GM19351 (cell line): ENCODE data around the gene TIGD2.

ENCODE experiments used
- ATAC-seq: cut with Tn5 transposase; IDR thresholded peaks from one replicate; pipeline ENCODE4 v1.9.1; 2021; ENCODE audit warnings: mild to moderate bottlenecking, moderate library complexity; ENCODE audit not compliant: unreplicated experiment

Gene TIGD2

DNA sequence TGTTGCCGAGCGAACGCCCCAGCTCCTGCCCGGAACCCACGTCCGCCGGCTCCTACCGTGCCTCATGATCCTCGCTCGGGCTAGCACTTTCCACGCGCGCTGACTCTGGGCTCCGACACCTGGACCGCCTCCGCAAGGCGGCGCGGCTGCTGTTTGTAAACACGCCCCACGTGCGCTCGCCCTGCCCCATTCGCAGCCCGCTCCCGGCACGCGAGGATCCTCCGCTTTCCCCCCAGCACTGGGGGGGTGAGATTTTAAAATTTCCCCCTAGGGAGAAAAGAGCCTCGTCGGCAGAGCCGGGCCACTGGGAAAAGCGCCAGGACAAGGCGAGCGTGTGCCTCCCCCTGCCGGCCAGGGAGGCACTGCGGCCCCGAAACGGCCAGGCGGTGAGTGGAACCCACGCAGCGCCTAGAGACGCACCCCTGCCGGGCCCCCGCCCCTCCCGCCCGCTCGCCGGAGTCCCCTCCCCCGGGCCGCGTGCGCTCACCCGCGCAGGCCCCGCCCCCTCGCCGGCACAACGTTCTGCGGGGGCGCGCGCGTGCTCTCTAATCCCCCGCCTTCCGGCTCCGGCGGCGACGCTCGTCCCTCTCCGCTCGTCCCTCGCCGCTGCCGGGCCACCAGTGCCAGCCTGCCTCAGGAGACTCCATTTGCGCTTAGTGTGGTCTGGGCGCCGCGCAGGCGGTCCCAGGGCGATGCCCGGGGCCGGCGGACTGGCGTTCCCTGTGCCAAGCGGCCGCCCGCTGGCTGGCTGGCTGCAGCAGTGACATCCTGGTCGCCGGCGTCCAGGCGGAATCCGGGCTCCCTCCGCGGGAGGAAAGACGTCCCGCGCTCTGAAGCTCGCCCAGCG lies at the start of gene TIGD2:
TSS of gene TIGD2 (plus strand) at position 548 of the 847 bp plus-strand sequence. CDS start 1,442 bp downstream, outside the sequence.
- peak; percentile 83 for ATAC-seq

DNA sequence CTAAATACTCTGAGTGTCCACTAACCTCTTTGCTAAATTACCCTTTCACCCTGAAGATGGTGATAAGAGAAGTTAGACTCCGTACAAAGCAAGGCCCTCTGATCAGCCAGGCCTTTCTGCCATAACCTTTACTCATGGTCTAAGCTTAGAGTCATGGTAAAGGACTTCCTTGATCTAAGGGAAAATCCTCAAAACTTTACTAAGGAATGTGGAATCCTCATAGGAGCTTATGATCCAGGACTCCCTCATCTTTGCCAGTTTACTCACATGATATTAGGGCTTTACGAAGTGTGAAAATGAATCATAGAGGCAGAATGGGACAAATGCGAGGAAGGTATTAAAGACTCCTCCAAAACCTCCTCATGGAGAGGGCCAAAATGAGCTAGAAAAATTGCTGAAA lies 46.5 kb upstream of the TIGD2 start:
- ATAC-seq = no peak

DNA sequence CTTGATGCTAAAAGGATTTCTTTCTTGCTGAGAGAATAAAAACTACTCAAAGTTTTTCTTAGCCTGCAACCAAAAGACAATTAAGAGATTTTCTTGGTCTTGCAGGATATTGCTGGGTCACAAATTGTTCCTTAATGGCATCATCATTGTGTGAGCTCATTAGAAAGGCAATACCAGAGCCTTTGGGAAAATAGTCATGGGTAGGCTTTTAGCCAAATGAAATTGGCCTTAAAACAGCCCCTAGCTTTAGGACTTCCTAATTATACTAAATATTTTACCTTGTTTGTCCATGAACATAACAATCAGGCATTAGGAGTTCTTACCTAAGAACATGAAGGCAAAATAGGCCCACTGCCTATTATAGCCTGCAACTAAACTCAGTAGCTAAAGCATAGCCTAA lies 43.9 kb upstream of the TIGD2 start:
- no peak for ATAC-seq

DNA sequence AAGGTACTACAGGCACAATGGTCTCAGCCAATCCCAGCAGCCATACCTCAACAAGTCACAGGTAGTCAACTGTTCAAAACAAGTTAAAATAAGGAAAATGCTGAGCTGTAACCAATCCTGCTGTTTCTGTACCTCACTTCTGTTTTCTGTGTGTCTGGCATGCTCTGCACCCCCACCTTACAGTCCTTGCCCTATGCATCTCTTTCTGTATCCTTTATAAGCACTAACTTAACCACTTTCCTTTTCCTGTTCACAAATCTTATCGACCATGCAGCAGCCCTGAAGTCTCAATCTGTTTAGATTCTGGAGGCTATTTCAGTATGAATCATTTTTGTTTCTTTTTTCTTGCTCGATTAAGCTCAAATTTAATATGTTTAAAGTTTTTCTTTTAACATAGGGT lies 41.9 kb upstream of the TIGD2 start:
- peak; percentile 87 for ATAC-seq

- ATAC-seq = peak; percentile 46
These were observed 41.3 kb upstream of the TIGD2 start for GRCh38 chr4:89070041-89070440.

DNA sequence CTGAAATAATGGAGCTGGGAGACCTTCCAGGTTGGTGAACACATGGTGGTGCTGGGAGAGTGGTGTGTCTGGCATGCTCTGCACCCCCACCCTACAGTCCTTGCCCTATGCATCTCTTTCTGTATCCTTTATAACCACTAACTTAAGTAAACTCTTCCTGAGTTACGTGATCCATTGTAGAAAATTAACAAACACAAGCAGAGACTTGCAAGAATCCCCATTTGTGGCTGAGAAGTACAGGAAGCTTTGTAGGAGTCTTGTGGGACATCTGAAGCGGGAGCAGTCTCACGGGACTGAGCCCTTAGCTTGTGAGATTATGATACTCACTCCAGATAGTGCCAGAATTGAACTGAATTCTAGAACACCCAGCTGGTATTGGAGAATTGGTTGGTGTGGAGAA lies 40.0 kb upstream of the TIGD2 start:
- no peak for ATAC-seq

GRCh38 chr4:89072921-89073320 lies 38.4 kb upstream of the TIGD2 start:
- no peak for ATAC-seq

DNA sequence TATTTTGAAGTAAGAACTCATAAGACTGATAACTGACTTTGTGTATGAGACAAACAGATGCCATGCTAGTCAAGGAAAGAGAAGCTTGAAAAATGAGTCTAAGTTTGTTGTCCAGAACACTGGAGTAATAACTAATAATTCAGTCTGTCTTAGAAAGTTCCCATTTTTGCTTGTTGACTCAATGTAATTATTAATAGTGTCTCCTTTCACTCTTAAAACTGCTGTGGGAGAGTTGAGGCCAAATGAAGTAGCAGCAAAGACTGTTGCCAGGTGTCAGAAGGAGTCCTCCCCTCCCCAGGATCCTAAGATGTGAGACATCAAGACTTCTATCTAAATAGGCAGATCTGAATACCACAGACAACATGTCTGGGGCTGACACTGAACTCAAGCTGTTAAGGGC lies 33.6 kb upstream of the TIGD2 start:
- no peak for ATAC-seq

- no peak for ATAC-seq
These were observed 33.0 kb upstream of the TIGD2 start for GRCh38 chr4:89078300-89078699.

DNA sequence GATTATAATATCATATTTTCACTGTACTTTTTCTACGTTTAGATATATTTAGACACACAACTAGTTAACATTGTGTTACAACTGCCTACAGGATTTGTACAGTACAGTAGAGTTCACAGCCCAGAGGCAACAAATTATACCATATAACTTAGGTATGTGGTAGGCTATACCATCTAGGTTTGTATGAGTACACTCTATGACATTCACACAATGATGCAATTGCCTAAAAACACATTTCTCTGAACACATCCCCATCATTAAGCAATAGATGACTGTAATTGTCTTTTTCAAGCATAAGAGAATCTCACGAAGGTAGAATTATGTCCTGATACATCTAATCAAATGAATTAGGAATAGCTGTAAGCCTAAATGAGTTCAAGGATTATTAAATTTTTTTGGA lies 12.3 kb upstream of the TIGD2 start:
- ATAC-seq = no peak

GRCh38 chr4:89099471-89099870 lies 11.9 kb upstream of the TIGD2 start:
- no peak for ATAC-seq

GRCh38 chr4:89100853-89101252 lies 10.5 kb upstream of the TIGD2 start:
- ATAC-seq = no peak

- ATAC-seq = peak; percentile 94
These were observed 9.8 kb upstream of the TIGD2 start for GRCh38 chr4:89101256-89102161.

DNA sequence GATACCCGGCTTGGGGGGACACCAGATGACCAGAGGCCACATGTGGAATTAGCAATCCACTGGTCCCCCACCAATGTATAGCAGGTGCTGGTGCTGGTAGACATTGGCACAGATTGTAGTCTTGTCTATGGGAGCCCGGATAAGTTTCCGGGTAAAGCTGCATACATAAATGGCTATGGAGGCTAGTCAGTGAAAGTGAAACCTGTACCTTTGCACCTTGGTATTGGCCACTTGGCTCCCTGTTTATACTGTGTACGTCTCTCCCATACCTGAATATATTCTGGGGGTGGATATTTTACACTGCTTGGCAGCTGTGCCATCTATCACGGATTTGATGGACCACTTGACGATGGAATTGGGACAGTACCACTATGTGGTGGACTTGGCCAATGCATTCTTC lies 5.6 kb upstream of the TIGD2 start:
- ATAC-seq = no peak

DNA sequence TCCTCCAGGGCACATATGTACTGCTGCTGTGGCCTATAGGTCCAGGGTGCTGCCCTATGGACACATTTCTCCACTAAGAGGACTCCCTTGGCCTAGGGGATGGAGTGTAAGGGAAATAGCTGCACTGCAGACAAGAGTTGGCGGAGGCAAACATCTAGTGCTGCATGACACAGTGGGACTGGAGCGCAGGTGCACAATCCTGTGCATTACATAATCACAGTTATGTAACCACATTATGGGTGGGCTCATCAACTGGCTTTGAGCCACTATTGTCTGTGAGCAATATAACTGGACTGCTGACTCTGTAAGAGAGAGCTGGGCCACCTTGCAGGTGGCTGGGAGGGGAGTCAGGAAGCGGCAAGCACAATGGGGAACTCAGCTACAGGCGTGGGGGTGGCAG lies 3.2 kb upstream of the TIGD2 start:
- no peak for ATAC-seq

GRCh38 chr4:89109841-89110540 lies 1.3 kb upstream of the TIGD2 start:
- no peak for ATAC-seq

DNA sequence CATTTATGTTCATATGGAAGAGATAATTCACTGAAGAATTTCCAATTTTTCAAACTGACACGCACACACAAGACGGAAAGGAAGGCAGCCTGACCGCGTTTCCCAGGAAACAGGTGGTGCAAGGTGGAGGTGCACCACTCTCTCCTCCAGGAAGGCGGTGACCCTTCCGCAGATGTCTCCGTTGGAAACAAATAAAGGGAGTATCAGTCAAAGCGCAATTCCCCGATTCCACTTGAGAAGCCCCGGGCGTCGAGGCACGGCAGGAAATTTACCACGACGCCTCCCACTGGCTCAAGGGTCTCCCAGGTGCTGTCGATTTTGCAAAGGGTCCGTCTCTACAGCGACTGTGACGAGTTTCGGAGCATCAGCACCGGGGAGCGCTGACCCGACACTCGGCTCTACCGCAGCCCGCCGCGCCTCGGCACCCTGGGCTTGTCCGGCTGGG lies 770 bp upstream of the TIGD2 start:
- ATAC-seq = no peak

- ATAC-seq = no peak
These were observed 665 bp downstream of the TIGD2 start for GRCh38 chr4:89111833-89112563.

GRCh38 chr4:89113415-89113814 lies 2.1 kb downstream of the TIGD2 start:
- ATAC-seq = no peak

- peak; percentile 36 for ATAC-seq
These were observed 2.8 kb downstream of the TIGD2 start for GRCh38 chr4:89114100-89114499.

DNA sequence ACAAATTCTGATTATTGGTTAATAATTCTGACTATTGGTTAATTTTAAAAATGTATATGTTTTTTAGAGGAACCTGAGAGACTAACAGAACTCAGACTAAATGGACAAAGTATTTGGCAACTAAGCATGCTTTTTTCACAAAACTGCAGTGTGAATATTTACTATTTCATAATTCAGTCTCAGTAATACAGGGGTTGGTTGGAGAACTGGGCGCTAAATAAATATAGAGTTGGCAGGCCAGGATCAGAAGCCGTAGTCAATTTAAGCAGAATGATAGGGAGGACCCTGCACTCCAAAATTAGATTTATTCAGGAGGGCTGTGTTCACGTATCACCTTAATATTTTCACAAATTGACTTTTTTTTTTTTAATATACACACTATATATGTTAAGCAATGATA lies 5.8 kb downstream of the TIGD2 start:
- no peak for ATAC-seq
